ENCODE results near the gene COL8A2.

COL8A2 gene

GRCh38 chr1:36055706-36056105, 69.3 kb downstream of the COL8A2 start:
- H3K9me2 ChIP-seq (replicated peaks; ENCODE audit: insufficient read depth, low read length) = no peaks in the 10 kb centered on the region
- H3K4me2 ChIP-seq (ENCODE audit: low read depth, low read length, poor library complexity, severe bottlenecking) = no peak overlapping the region
- H3F3A ChIP-seq (ENCODE audit: insufficient read depth) = 0 out of 2 replicates have a peak, but pooled peaks cover 3% of the 10 kb centered on the region
- no peaks in the 10 kb centered on the region for H3K9me3 ChIP-seq (ENCODE audit: insufficient read depth, low read length)
- no peak overlapping the region for H3K4me3 ChIP-seq (ENCODE audit: insufficient read depth, low read length, poor library complexity, severe bottlenecking)
- H3K36me3 ChIP-seq (ENCODE audit: low read length) = no peaks in the 10 kb centered on the region; the same call in 1 of the 2 replicates
- no peak overlapping the region for H3K9ac ChIP-seq (ENCODE audit: low read length)
- TF ChIP-seq CTCF (IDR thresholded peaks at IDR 0.05; ENCODE audit: insufficient read depth, low read length, poor library complexity, severe bottlenecking) = no peak
- no peak for TF ChIP-seq EZH2phosphoT487 (conservative IDR thresholded peaks at IDR 0.05; ENCODE audit: low read length)
- no peaks in the 10 kb centered on the region for H3K27me3 ChIP-seq (ENCODE audit: low read length)
- no peaks in the 10 kb centered on the region for H4K20me1 ChIP-seq (ENCODE audit: low read depth, low read length)
- no peak overlapping the region for H2AFZ ChIP-seq (ENCODE audit: low read depth, low read length, severe bottlenecking)
- no peak overlapping the region for H3K27ac ChIP-seq (ENCODE audit: low read depth, low read length)
- no peaks in the 10 kb centered on the region for H3K79me2 ChIP-seq (ENCODE audit: insufficient read depth, low read length)

GRCh38 chr1:36053978-36054377, 71.0 kb downstream of the COL8A2 start:
- H3F3A ChIP-seq (ENCODE audit: insufficient read depth) = 0 out of 2 replicates have a peak, but pooled peaks cover 3% of the 10 kb centered on the region
- no peak overlapping the region for H2AFZ ChIP-seq (ENCODE audit: low read depth, low read length, severe bottlenecking)

GRCh38 chr1:36051821-36052220, 73.2 kb downstream of the COL8A2 start:
- Histone ChIP-seq H3K4me3 (ENCODE audit: insufficient read depth, low read length, poor library complexity, severe bottlenecking) (no peak overlapping the region), H2AFZ (ENCODE audit: low read depth, low read length, severe bottlenecking) (no peak overlapping the region), H3K27me3 (ENCODE audit: low read length) (no peaks in the 10 kb centered on the region), H4K20me1 (ENCODE audit: low read depth, low read length) (no peaks in the 10 kb centered on the region), H3F3A (ENCODE audit: insufficient read depth) (no peaks in the 10 kb centered on the region), H3K79me2 (ENCODE audit: insufficient read depth, low read length) (no peaks in the 10 kb centered on the region), H3K9me2 (replicated peaks; ENCODE audit: insufficient read depth, low read length) (no peaks in the 10 kb centered on the region), H3K9ac (ENCODE audit: low read length) (no peak overlapping the region), H3K27ac (ENCODE audit: low read depth, low read length) (no peak overlapping the region), H3K9me3 (ENCODE audit: insufficient read depth, low read length) (no peaks in the 10 kb centered on the region), H3K36me3 (ENCODE audit: low read length) (no peaks in the 10 kb centered on the region), H3K4me2 (ENCODE audit: low read depth, low read length, poor library complexity, severe bottlenecking) (no peak overlapping the region)
- TF ChIP-seq CTCF (IDR thresholded peaks at IDR 0.05; ENCODE audit: insufficient read depth, low read length, poor library complexity, severe bottlenecking) (no peak), EZH2phosphoT487 (conservative IDR thresholded peaks at IDR 0.05; ENCODE audit: low read length) (no peak)

More at GRCh38 chr1:36053978-36054377, 71.0 kb downstream of the COL8A2 start:
- Histone ChIP-seq H3K9me2 (replicated peaks; ENCODE audit: insufficient read depth, low read length) (no peaks in the 10 kb centered on the region), H3K36me3 (ENCODE audit: low read length) (no peaks in the 10 kb centered on the region; the same call in 1 of the 2 replicates), H3K9me3 (ENCODE audit: insufficient read depth, low read length) (no peaks in the 10 kb centered on the region), H3K4me3 (ENCODE audit: insufficient read depth, low read length, poor library complexity, severe bottlenecking) (no peak overlapping the region), H3K27me3 (ENCODE audit: low read length) (no peaks in the 10 kb centered on the region), H3K79me2 (ENCODE audit: insufficient read depth, low read length) (no peaks in the 10 kb centered on the region), H3K27ac (ENCODE audit: low read depth, low read length) (no peak overlapping the region), H4K20me1 (ENCODE audit: low read depth, low read length) (no peaks in the 10 kb centered on the region), H3K9ac (ENCODE audit: low read length) (no peak overlapping the region), H3K4me2 (ENCODE audit: low read depth, low read length, poor library complexity, severe bottlenecking) (no peak overlapping the region)
- TF ChIP-seq CTCF (IDR thresholded peaks at IDR 0.05; ENCODE audit: insufficient read depth, low read length, poor library complexity, severe bottlenecking) (no peak), EZH2phosphoT487 (conservative IDR thresholded peaks at IDR 0.05; ENCODE audit: low read length) (no peak)
